ENCODE measurements around the gene MSLN. TPM values are rescaled to one million over a fixed set of nuclear protein-coding genes. Genes with fewer than 3 reads are reported as not detected.

MSLN gene
- polyA plus RNA-seq, 2 donors = 0.87 to 3.7 TPM

DNA sequence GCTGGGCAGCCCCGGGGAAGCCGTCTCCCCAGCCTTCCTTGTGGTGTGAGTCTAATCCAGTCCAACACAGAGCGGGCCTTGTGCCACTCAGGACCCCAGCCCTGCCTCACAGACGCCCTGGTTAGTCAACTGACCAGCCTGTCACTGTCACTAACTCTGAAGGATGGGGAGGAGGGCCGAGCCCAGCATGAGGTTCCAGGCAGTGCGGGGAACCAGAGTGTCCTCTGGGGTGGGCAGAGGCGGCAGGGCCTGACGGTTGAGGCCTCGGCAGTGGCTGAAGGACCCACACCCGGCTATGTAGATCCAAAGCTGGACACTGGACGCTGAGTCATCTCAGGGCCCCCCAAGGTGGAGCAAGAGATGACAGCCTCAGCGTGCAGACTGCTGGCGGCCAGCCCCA lies 19.0 kb downstream of the MSLN start:
- H3K4me3 ChIP-seq (ENCODE audit: low read depth in 1 of 2, low read length in 2 of 2) = no peak overlapping the region
- peaks cover 0 to 4% of the 10 kb centered on the region in 2 donors for H3K27me3 ChIP-seq (ENCODE audit: control insufficient read depth in 1 of 2, insufficient read depth in 2 of 2, low read length in 2 of 2)
- H3K9me3 ChIP-seq (ENCODE audit: control insufficient read depth in 2 of 2, insufficient read depth in 1 of 2, low read depth in 1 of 2, low read length in 1 of 2) = no peaks in the 10 kb centered on the region
- no peaks in the 10 kb centered on the region for H3K36me3 ChIP-seq (ENCODE audit: control insufficient read depth in 2 of 2, insufficient read depth in 2 of 2, low read length in 1 of 2)
- 68 to 80% methylated on average over 13 of the region's 13 CpGs for WGBS, 2 donors
- peaks cover 4 to 18% of the 10 kb centered on the region in 2 donors for H3K4me1 ChIP-seq (ENCODE audit: control insufficient read depth in 2 of 2, insufficient read depth in 2 of 2, low read length in 1 of 2)
- no peak overlapping the region for H3K27ac ChIP-seq (ENCODE audit: low read depth in 2 of 2, low read length in 1 of 2)

DNA sequence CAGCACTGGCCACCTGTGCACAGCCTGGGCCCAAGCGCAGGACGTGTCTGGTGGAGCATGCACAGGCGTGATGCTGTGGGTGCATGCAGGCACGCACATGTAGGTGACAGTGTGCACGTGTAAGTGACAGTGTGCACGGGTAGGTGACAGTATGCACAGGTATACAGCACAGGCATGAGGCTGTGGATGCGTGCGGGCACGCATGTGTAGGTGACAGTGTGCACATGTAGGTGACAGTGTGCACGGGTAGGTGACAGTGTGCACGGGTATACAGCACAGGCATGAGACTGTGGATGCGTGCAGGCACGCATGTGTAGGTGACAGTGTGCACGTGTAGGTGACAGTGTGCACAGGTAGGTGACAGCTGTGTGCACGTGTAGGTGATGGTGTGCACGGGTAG lies 19.8 kb downstream of the MSLN start:
- 85 to 86% methylated on average over 16 of the region's 16 CpGs for WGBS, 2 donors
- H3K4me3 ChIP-seq (ENCODE audit: low read depth in 1 of 2, low read length in 2 of 2) = no peak overlapping the region
- H3K9me3 ChIP-seq (ENCODE audit: control insufficient read depth in 2 of 2, insufficient read depth in 1 of 2, low read depth in 1 of 2, low read length in 1 of 2) = no peaks in the 10 kb centered on the region
- peaks cover 4 to 18% of the 10 kb centered on the region in 2 donors for H3K4me1 ChIP-seq (ENCODE audit: control insufficient read depth in 2 of 2, insufficient read depth in 2 of 2, low read length in 1 of 2)
- peaks cover 0 to 4% of the 10 kb centered on the region in 2 donors for H3K27me3 ChIP-seq (ENCODE audit: control insufficient read depth in 1 of 2, insufficient read depth in 2 of 2, low read length in 2 of 2)
- H3K27ac ChIP-seq (ENCODE audit: low read depth in 2 of 2, low read length in 1 of 2) = no peak overlapping the region
- no peaks in the 10 kb centered on the region for H3K36me3 ChIP-seq (ENCODE audit: control insufficient read depth in 2 of 2, insufficient read depth in 2 of 2, low read length in 1 of 2)

DNA sequence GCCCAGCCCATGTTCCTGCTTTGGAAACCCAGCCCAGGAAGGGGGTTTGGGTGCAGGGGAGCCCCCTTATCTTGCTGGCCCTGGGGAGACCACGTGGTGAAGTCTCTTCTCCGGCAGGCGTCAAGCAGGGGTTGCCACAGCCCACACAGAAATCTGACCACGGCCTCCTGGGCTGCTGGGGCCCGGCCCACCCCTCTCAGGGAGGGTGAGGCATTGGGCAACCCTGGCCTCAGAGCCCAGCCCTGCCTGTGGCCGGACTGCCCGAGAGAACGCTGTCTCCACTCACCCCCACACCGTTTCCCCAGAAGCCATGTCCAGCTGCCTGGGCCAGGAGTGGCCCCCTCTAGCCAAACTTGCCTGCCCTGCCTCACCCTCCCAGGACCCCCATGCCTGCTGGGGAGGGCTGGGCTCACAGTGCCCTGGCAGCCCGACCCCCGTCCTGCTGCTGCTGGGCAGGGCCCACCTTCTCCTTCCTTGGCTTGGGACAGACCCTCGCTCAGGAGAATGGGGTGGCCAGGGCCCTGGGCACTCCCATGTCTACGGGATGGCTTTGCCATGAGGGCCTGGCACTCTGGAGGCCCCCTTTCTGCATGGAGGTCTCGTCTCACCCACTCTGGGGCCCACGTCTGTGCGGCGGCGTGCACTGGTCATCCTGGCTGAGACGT lies 20.9 kb downstream of the MSLN start:
- Histone ChIP-seq H3K9me3 (ENCODE audit: control insufficient read depth in 2 of 2, insufficient read depth in 1 of 2, low read depth in 1 of 2, low read length in 1 of 2) (no peaks in the 10 kb centered on the region), H3K4me3 (ENCODE audit: low read depth in 1 of 2, low read length in 2 of 2) (no peak overlapping the region), H3K36me3 (ENCODE audit: control insufficient read depth in 2 of 2, insufficient read depth in 2 of 2, low read length in 1 of 2) (peaks cover 0 to 6% of the 10 kb centered on the region in 2 donors), H3K27me3 (ENCODE audit: control insufficient read depth in 1 of 2, insufficient read depth in 2 of 2, low read length in 2 of 2) (peaks cover 0 to 4% of the 10 kb centered on the region in 2 donors), H3K4me1 (ENCODE audit: control insufficient read depth in 2 of 2, insufficient read depth in 2 of 2, low read length in 1 of 2) (peaks cover 4 to 20% of the 10 kb centered on the region in 2 donors), H3K27ac (ENCODE audit: low read depth in 2 of 2, low read length in 1 of 2) (no peak overlapping the region)
- WGBS, 2 donors = 70 to 76% methylated on average over 16 to 19 of the region's 19 CpGs

GRCh38 chr16:782258-782657 lies 21.7 kb downstream of the MSLN start:
- 44 to 50% methylated on average over 6 of the region's 6 CpGs for WGBS, 2 donors
- Histone ChIP-seq H3K9me3 (ENCODE audit: control insufficient read depth in 2 of 2, insufficient read depth in 1 of 2, low read depth in 1 of 2, low read length in 1 of 2) (no peaks in the 10 kb centered on the region), H3K27ac (ENCODE audit: low read depth in 2 of 2, low read length in 1 of 2) (no peak overlapping the region), H3K4me1 (ENCODE audit: control insufficient read depth in 2 of 2, insufficient read depth in 2 of 2, low read length in 1 of 2) (peaks cover 8 to 25% of the 10 kb centered on the region in 2 donors), H3K36me3 (ENCODE audit: control insufficient read depth in 2 of 2, insufficient read depth in 2 of 2, low read length in 1 of 2) (peaks cover 0 to 8% of the 10 kb centered on the region in 2 donors), H3K27me3 (ENCODE audit: control insufficient read depth in 1 of 2, insufficient read depth in 2 of 2, low read length in 2 of 2) (peaks cover 0 to 4% of the 10 kb centered on the region in 2 donors), H3K4me3 (ENCODE audit: low read depth in 1 of 2, low read length in 2 of 2) (no peak overlapping the region)

- no peak overlapping the region for H3K4me3 ChIP-seq (ENCODE audit: low read depth in 1 of 2, low read length in 2 of 2)
- peaks cover 0 to 4% of the 10 kb centered on the region in 2 donors for H3K27me3 ChIP-seq (ENCODE audit: control insufficient read depth in 1 of 2, insufficient read depth in 2 of 2, low read length in 2 of 2)
- no peak overlapping the region for H3K27ac ChIP-seq (ENCODE audit: low read depth in 2 of 2, low read length in 1 of 2)
- peaks cover 0 to 8% of the 10 kb centered on the region in 2 donors for H3K36me3 ChIP-seq (ENCODE audit: control insufficient read depth in 2 of 2, insufficient read depth in 2 of 2, low read length in 1 of 2)
- H3K9me3 ChIP-seq (ENCODE audit: control insufficient read depth in 2 of 2, insufficient read depth in 1 of 2, low read depth in 1 of 2, low read length in 1 of 2) = no peaks in the 10 kb centered on the region
- 43 to 51% methylated on average over 36 of the region's 36 CpGs for WGBS, 2 donors
- peaks cover 9 to 30% of the 10 kb centered on the region in 2 donors for H3K4me1 ChIP-seq (ENCODE audit: control insufficient read depth in 2 of 2, insufficient read depth in 2 of 2, low read length in 1 of 2)
Measured at GRCh38 chr16:782766-783403, 22.4 kb downstream of the MSLN start.

DNA sequence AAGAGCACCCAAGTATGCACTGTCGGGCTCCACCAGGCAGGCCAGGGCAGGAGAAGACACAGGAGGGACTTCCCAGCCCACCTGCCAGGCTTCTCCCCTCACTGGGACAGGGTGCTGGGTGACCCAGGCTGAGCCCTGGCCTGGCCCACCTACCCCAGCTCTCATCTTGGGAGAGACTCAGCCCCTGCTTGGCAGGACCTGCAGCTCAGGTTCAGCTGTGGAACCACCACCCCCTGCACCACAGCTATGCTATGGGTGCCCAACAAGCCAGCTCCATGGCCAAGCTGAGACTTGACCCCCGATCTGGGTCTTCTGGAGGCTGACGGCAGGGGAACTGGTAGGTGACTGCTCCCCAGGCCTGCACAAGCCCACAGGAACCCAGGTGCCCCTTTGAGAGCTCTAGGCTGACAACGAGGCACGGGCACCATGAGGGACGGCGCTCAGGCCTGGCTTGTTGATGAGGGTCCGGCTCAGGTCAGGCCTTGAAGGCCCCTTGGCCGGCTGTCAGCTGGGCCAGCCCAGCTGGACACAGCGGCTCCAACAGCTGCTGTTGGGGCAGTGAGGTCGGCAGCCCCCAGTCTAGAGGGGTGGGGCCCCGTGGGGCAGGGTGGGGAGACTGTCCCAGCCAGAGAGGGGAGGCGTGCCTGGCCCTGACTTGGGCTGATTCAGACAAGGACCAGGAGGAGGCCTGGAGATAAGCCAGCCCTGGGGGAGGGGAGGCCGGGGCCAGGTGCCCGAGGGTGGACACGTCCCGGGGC lies 23.0 kb downstream of the MSLN start:
- H3K36me3 ChIP-seq (ENCODE audit: control insufficient read depth in 2 of 2, insufficient read depth in 2 of 2, low read length in 1 of 2) = peaks cover 0 to 8% of the 10 kb centered on the region in 2 donors
- no peak overlapping the region for H3K4me3 ChIP-seq (ENCODE audit: low read depth in 1 of 2, low read length in 2 of 2)
- peaks cover 9 to 30% of the 10 kb centered on the region in 2 donors for H3K4me1 ChIP-seq (ENCODE audit: control insufficient read depth in 2 of 2, insufficient read depth in 2 of 2, low read length in 1 of 2)
- no peak overlapping the region for H3K27ac ChIP-seq (ENCODE audit: low read depth in 2 of 2, low read length in 1 of 2)
- WGBS, 2 donors = 26 to 33% methylated on average over 17 of the region's 17 CpGs
- H3K27me3 ChIP-seq (ENCODE audit: control insufficient read depth in 1 of 2, insufficient read depth in 2 of 2, low read length in 2 of 2) = peaks cover 0 to 4% of the 10 kb centered on the region in 2 donors
- no peaks in the 10 kb centered on the region for H3K9me3 ChIP-seq (ENCODE audit: control insufficient read depth in 2 of 2, insufficient read depth in 1 of 2, low read depth in 1 of 2, low read length in 1 of 2)

DNA sequence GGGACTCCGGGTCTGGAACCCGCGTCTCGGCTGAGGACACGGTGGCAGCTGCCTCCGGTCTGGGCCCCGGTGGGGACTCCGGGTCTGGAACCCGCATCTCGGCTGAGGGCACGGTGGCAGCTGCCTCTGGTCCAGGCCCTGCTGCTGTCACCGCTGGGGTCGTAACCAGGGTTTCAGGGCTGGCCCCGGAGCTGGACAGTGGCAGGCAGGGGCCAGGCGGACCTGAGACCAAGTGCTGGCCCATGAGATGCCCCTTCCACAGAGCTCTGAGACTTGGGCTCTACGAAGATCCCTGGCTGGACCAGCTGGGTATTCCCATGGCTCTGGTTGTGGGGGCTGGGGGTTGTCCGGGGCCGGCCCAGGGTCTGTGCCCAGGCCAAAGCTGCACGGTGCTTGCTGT lies 23.9 kb downstream of the MSLN start:
- Histone ChIP-seq H3K9me3 (ENCODE audit: control insufficient read depth in 2 of 2, insufficient read depth in 1 of 2, low read depth in 1 of 2, low read length in 1 of 2) (no peaks in the 10 kb centered on the region), H3K36me3 (ENCODE audit: control insufficient read depth in 2 of 2, insufficient read depth in 2 of 2, low read length in 1 of 2) (peaks cover 0 to 8% of the 10 kb centered on the region in 2 donors), H3K27me3 (ENCODE audit: control insufficient read depth in 1 of 2, insufficient read depth in 2 of 2, low read length in 2 of 2) (peaks cover 0 to 4% of the 10 kb centered on the region in 2 donors), H3K4me1 (ENCODE audit: control insufficient read depth in 2 of 2, insufficient read depth in 2 of 2, low read length in 1 of 2) (peaks cover 12 to 37% of the 10 kb centered on the region in 2 donors), H3K4me3 (ENCODE audit: low read depth in 1 of 2, low read length in 2 of 2) (no peak overlapping the region), H3K27ac (ENCODE audit: low read depth in 2 of 2, low read length in 1 of 2) (no peak overlapping the region)
- WGBS, 2 donors = 89 to 92% methylated on average over 19 of the region's 19 CpGs

DNA sequence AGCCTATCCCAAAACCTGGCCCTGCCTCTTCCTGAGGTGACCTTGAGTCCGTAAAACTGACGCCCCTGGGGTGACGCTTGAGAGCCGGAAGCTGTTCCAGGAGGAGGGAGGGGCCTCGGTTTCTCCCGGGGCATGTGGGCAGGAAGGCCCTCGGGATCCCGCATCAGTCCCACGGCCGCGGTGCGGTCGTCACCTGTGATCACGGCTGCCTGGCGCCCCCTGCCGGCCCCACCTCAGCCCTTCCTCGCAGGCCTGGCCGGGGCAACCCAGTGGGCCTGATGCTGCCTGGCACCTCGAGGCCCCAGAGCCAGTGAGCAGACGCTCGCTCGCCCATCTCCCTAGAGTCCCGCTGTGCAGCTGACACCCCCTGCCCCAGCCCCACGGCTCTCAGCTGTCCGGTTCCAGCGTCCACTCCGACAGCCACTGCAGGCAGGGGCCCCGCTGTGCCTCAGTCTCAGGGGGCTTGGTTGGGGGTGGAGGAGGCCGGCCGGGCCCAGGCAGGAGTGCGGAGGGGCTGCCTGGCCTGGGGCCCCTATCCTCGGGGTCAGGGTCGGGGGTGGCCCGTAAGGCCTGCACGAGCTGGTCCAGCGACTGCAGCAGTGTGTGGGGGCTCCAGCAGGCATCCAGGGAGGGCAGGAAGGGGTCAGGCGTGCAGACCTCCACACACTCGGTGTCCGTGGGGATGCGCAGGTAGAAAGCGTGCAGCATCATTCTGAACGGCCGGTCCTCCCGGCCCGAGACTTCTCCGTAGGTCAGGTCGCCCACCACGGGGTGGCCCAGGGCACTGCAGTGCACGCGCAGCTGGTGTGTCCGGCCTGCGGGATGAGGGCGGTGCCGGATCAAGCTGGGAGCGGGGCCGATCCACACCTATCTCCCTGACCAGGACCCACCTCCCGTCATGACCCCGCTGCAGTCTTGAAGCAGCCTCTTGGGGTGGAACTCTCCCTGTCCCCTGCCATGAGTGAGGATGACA lies 25.3 kb downstream of the MSLN start:
- Histone ChIP-seq H3K9me3 (ENCODE audit: control insufficient read depth in 2 of 2, insufficient read depth in 1 of 2, low read depth in 1 of 2, low read length in 1 of 2) (no peaks in the 10 kb centered on the region), H3K36me3 (ENCODE audit: control insufficient read depth in 2 of 2, insufficient read depth in 2 of 2, low read length in 1 of 2) (peaks cover 0 to 8% of the 10 kb centered on the region in 2 donors), H3K4me3 (ENCODE audit: low read depth in 1 of 2, low read length in 2 of 2) (no peak overlapping the region), H3K27ac (ENCODE audit: low read depth in 2 of 2, low read length in 1 of 2) (no peak overlapping the region), H3K4me1 (ENCODE audit: control insufficient read depth in 2 of 2, insufficient read depth in 2 of 2, low read length in 1 of 2) (peaks cover 12 to 39% of the 10 kb centered on the region in 2 donors), H3K27me3 (ENCODE audit: control insufficient read depth in 1 of 2, insufficient read depth in 2 of 2, low read length in 2 of 2) (peaks cover 0 to 4% of the 10 kb centered on the region in 2 donors)
- WGBS, 2 donors = 63 to 64% methylated on average over 56 to 58 of the region's 58 CpGs
